GM12875 (cell line): ENCODE data around the gene BLTP1.
"Not testable (repeated sequence)": the region's sequence is repeated elsewhere in the genome, so short reads cannot be mapped to it uniquely, and the experiment has no call there.

Source experiments
- H3K4me3 ChIP-seq: one replicate; pipeline ENCODE4 v1.5.1; 2011; ENCODE audit warnings: low read depth, low read length, control low read depth
- TF ChIP-seq, protein P1 (sequence below): IDR thresholded peaks from 2 replicates; pipeline ENCODE4 v1.5.1; 2011; ENCODE audit warnings: low read depth, mild to moderate bottlenecking, control low read depth, inconsistent platforms, low read length, moderate library complexity, borderline replicate concordance; ENCODE audit not compliant: insufficient read depth

The BLTP1 gene, protein sequence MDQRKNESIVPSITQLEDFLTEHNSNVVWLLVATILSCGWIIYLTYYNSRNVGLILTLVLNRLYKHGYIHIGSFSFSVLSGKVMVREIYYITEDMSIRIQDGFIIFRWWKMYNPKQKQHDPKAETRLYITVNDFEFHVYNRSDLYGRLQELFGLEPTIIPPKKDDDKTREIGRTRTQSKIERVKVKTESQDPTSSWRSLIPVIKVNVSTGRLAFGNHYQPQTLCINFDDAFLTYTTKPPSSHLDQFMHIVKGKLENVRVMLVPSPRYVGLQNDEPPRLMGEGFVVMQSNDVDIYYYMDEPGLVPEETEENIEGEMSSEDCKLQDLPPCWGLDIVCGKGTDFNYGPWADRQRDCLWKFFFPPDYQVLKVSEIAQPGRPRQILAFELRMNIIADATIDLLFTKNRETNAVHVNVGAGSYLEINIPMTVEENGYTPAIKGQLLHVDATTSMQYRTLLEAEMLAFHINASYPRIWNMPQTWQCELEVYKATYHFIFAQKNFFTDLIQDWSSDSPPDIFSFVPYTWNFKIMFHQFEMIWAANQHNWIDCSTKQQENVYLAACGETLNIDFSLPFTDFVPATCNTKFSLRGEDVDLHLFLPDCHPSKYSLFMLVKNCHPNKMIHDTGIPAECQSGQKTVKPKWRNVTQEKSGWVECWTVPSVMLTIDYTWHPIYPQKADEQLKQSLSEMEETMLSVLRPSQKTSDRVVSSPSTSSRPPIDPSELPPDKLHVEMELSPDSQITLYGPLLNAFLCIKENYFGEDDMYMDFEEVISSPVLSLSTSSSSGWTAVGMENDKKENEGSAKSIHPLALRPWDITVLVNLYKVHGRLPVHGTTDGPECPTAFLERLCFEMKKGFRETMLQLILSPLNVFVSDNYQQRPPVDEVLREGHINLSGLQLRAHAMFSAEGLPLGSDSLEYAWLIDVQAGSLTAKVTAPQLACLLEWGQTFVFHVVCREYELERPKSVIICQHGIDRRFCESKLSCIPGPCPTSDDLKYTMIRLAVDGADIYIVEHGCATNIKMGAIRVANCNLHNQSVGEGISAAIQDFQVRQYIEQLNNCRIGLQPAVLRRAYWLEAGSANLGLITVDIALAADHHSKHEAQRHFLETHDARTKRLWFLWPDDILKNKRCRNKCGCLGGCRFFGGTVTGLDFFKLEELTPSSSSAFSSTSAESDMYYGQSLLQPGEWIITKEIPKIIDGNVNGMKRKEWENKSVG (N-terminal part only)

DNA sequence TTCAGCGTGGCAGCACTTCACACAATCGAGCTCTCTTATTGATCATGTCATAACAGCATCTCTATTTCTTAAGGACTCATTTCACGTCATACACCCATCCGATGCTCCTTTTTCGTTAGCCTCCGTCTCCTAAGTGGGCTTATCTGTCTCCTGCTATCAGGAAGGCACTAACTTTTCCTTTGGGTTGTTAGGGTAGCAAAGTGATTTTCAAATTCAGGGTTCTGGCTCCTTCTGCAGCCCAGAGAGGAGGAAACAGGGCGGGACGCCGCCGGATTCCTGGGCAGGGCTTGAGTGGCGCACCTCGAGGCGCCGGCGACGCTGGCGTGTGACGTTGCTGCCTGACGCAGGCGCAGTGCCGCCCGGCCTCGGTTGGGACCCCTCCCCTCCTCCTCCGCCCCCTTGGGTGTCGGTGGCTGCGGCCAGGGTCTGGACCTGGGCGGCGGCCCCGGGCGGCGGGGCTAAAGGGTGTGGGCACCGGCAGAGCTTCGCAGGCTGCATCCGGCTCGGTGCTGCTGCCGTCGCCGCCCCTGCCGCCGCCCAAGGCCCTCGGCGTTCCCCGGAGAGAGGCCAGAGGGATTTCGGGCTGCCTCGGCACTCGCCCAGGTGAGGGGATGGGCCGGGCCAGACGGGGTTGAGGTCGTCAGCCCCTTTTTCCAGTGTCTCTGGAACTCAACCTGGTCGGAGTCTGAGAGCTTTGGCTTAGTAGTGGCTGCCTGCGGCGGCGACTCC, at the start of gene BLTP1:
Gene BLTP1, plus strand, starts transcription at position 350 of the 729 bp plus-strand sequence. CDS start 18,317 bp downstream, outside the sequence.
- peak within 1 kb of the TSS; percentile 71 for H3K4me3 ChIP-seq
- TF ChIP-seq, protein P1, sequence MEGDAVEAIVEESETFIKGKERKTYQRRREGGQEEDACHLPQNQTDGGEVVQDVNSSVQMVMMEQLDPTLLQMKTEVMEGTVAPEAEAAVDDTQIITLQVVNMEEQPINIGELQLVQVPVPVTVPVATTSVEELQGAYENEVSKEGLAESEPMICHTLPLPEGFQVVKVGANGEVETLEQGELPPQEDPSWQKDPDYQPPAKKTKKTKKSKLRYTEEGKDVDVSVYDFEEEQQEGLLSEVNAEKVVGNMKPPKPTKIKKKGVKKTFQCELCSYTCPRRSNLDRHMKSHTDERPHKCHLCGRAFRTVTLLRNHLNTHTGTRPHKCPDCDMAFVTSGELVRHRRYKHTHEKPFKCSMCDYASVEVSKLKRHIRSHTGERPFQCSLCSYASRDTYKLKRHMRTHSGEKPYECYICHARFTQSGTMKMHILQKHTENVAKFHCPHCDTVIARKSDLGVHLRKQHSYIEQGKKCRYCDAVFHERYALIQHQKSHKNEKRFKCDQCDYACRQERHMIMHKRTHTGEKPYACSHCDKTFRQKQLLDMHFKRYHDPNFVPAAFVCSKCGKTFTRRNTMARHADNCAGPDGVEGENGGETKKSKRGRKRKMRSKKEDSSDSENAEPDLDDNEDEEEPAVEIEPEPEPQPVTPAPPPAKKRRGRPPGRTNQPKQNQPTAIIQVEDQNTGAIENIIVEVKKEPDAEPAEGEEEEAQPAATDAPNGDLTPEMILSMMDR = no peak

DNA sequence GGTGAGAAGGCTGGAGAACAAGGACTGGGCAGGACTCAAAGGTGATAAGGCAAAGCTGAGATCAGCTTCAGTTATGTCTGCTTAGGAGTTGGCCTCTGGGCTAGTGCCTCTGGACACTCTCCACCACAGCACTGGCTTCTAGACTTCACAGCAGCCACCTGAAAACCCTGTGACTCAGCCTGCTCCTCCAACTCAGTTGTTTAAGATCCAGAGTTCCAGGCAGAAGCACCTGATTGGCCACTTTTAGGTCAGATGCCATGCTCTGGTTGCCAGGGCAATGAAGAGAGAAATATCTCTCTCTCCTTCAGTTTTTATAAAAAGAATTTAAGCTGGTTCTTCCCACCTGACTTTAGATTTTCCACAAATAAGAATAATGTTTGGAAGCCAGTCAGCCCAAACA, 47.9 kb upstream of the BLTP1 start:
- H3K4me3 ChIP-seq = no peak overlapping the region
- TF ChIP-seq, protein P1 = no peak

DNA sequence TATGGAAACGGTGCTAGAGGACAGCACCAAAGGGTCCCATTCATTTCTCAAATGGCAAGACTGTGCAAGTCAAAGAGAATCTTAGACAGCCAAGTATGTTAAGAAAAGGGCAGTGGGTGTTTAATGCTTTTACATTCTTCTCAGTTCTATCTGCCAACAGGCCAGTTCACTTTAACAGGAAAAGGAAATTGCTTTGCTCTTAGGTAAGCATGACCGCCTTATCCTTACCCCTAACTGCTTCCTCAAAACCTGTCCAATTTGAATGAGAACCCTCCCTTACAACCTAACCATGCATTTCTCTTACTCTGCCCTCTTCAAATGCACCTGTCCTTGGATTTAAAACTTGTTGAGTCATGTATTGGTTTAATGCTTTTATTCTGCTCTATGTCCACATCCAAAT, 44.5 kb upstream of the BLTP1 start:
- H3K4me3 ChIP-seq = no peak overlapping the region
- TF ChIP-seq, protein P1 = no peak

DNA sequence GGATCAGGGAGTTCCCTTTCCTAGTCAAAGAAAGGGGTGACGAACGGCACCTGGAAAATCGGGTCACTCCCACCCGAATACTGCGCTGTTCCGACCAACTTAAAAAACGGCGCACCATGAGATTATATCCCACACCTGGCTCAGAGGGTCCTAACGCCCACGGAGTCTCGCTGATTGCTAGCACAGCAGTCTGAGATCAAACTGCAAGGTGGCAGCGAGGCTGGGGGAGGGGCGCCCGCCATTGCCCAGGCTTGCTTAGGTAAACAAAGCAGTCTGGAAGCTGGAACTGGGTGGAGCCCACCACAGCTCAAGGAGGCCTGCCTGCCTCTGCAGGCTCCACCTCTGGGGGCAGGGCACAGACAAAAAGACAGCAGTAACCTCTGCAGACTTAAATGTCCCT, 41.8 kb upstream of the BLTP1 start:
- not testable (repeated sequence) for H3K4me3 ChIP-seq

DNA sequence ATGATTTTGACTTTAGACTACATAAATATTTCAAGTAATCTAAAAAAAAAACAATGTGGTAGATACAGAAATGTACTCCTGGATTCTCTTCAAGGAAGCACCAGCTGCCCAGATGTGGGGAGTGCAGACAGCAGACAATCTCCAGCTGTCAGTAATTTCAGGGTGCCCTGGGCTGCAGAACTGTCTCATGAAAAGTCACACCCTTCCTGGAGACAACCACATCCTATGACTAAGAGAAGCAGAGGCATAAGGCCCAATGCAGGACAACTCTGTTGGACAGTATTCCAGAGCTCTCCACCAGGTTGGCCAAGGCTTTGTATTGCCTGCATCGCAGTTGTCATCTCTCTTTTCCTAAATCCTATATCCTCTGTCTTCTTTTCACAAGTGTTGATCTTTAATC, 34.4 kb upstream of the BLTP1 start:
- H3K4me3 ChIP-seq = no peak overlapping the region
- TF ChIP-seq, protein P1 = no peak

DNA sequence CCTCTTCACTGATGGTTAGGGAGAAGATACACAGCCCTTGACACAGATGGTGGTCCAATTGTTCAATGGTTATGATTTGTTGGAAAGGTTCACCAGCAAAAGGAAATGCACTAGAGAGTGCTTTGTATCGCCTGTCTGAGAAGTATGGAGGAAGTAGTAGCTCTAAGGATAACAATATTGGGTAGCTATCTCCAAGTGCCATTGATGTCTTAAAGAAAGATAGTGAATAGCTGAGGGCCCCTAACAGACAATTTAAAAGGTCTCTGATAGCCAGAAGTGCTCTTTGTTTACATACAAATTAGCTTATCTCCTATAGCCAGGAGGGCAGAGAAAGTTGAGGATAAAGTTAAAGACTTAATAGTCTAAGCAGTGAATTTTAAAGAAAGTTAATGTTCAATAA, 33.9 kb upstream of the BLTP1 start:
- no peak overlapping the region for H3K4me3 ChIP-seq
- TF ChIP-seq, protein P1 = no peak
